Fibroblast of pulmonary artery (primary cell): ENCODE results near the gene ADGRL1.
A peak's percentile ranks its signal among the peaks of the same experiment; 100 is the strongest.
"Not testable (repeated sequence)": the region's sequence is repeated elsewhere in the genome, so short reads cannot be mapped to it uniquely, and the experiment has no call there.

Experiments
- DNase-seq: peaks from one replicate; pipeline ENCODE4 v3.0.0-alpha.2; 2010; ENCODE audit warnings: low read depth
- H3K4me3 ChIP-seq: replicated peaks from 2 replicates; pipeline ENCODE4 v1.5.1; 2011; ENCODE audit warnings: low read depth, mild to moderate bottlenecking, control low read depth, low read length, moderate library complexity
- CTCF ChIP-seq: IDR thresholded peaks from 2 replicates; pipeline ENCODE4 v1.5.1; 2011; ENCODE audit warnings: mild to moderate bottlenecking, control low read depth, low read length, inconsistent platforms; ENCODE audit errors: missing control alignments

ADGRL1 gene

GRCh38 chr19:14146789-14147216, 59.2 kb downstream of the ADGRL1 start:
- no peak overlapping the region for H3K4me3 ChIP-seq
- no peak for TF ChIP-seq CTCF
- DNase-seq = peak; percentile 94

- DNase-seq, H3K4me3 ChIP-seq: not testable (repeated sequence)
These were observed 59.8 kb downstream of the ADGRL1 start for GRCh38 chr19:14146169-14146568.

- no peak for DNase-seq
- no peak overlapping the region for H3K4me3 ChIP-seq
These were observed 60.6 kb downstream of the ADGRL1 start for GRCh38 chr19:14145381-14145780.

GRCh38 chr19:14142262-14143190, 63.4 kb downstream of the ADGRL1 start:
- no peak for TF ChIP-seq CTCF
- no peak overlapping the region for H3K4me3 ChIP-seq
- no peak for DNase-seq

More at GRCh38 chr19:14145381-14145780, 60.6 kb downstream of the ADGRL1 start:
- no peak for TF ChIP-seq CTCF

GRCh38 chr19:14141041-14141440, 64.9 kb downstream of the ADGRL1 start:
- H3K4me3 ChIP-seq = no peak overlapping the region
- DNase-seq = no peak
- no peak for TF ChIP-seq CTCF

GRCh38 chr19:14139944-14140343, 66.0 kb downstream of the ADGRL1 start:
- H3K4me3 ChIP-seq = no peak overlapping the region
- DNase-seq = no peak
- TF ChIP-seq CTCF = no peak

- DNase-seq = peak; percentile 47
These were observed 67.2 kb downstream of the ADGRL1 start for GRCh38 chr19:14138576-14139265.

More at GRCh38 chr19:14138576-14139265, 67.2 kb downstream of the ADGRL1 start:
- no peak for TF ChIP-seq CTCF
- no peak overlapping the region for H3K4me3 ChIP-seq
